Measurements from ENCODE around the gene HS2ST1.
"Not testable (repeated sequence)": the region's sequence is repeated elsewhere in the genome, so short reads cannot be mapped to it uniquely, and the experiment has no call there.

Gene HS2ST1

DNA sequence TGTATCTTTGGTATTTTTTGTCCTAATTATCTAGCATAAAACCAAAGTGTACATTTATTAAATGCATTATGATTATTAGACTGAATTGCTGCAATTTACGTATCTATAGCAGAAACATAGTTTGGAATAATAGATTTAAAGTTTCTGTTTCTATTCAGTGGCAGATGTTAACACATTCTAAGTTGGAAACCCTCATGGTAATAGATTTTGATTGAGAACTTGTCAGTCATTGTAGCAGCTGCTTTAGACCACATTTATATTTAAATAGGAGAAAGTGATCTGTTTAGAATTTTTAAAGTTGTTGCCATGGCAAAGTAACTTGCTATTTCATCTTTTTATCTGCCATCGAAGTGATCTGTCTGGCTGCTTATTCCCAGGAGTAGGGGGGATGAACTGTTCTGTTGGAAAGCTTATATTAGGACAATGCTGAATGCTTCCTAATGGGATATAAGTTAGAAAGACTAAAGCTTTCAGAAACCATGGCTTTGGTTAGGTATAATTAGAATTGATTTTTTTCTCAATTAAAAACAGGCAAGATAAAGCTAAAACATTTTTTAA lies 61.6 kb downstream of the HS2ST1 start:
- no peak for ATAC-seq

DNA sequence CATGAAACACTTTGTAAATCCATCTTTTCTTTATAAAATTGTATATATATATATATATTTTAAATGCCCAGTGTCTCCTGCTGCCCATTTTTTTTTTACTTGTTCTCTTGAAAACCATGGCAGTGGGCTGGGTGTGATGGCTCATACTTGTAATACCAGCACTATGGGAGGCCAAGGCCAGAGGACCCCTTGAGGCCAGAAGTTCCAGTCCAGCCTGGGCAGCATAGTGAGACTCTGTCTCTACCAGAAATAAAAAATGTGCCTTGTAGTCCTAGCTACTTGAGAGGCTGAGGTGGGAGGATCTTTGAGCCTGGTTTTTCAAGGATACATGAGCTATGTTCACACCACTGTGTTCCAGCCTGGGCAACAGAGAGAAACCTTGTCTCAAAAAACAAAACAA lies 62.2 kb downstream of the HS2ST1 start:
- no peak for ATAC-seq

DNA sequence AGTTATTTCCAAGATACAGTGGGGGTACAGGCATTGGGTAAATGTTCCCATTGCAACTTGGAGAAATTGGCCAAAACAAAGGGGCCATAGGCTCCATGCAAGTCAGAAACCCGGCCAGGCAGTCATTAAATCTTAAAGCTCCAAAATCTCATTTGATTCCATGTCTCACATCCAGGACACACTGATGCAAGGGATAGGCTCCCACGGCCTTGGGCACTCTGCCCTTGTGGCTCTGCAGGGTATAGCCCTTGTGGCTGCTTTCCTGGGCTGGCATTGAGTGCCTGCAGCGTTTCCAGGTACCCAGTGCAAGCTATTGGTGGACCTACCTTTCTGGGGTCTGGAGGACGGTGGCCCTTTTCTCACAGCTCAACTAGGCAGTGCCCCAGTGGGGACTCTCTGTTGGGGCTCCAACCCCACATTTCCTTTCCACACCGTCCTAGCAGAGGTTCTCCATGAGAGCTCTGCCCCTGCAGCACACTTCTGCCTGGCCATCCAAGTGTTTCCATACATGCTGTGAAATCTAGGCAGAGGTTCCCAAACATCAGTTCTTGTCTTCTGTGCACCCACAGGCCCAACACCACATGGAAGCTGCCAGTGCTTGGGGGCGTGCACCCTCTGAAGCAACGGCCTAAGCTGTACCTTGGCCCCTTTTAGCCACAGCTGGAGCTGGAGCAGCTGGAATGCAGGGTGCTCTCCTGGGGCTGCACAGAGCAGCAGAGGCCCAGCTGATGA lies 67.2 kb downstream of the HS2ST1 start:
- no peak for ATAC-seq

DNA sequence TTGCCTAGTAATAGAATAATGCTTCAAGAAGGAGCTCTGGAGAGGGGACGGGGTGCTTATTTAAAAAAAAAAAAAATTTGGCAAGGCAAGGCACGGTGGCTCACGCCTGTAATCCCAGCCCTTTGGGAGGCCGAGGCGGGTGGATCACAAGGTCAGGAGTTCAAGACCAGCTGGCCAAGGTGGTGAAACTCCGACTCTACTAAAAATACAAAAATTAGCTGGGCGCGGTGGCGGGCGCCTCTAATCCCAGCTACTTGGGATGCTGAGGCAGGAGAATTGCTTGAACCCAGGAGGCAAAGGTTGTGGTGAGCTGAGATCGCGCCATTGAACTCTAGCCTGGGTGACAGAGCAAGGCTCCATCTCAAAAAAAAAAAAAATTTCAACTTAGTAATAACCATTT lies 69.2 kb downstream of the HS2ST1 start:
- not testable (repeated sequence) for ATAC-seq

DNA sequence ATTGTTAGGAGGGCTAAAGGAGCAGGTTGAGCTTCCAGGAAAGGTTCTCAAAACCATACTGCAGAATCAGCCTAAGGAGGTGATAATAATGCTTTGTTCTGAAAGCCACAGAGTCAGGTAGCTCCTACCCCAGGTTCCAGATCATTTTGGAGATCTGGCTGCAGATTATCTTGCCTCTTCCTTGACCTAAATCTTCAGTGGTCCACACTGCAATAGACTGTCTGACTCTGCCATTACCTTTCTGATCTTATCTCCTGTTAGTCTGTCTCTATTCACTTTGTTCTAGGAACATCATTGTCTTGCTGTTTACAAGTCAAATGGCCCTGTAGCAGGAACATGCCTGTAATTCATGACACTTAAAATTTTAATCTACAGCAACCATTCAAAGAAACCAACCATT lies 73.0 kb downstream of the HS2ST1 start:
- no peak for ATAC-seq

DNA sequence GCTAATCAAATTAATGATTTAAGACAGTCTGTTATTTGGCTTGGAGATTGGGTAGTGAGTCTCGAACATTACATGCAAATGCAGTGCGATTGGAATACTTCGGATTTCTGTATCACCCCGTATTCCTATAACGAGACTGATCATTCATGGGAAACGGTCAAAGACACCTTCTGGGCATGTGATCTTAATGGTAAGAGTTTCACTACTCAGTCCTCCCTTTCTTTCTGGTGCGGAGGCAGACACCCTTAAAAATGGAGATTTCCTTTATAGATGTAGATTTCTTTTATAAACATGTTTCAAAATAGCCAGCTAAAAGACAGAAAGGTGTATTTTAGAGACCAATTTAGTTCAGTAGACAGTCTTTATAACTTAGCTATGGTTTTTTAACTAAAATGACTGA lies 74.4 kb downstream of the HS2ST1 start:
- ATAC-seq, result no peak

DNA sequence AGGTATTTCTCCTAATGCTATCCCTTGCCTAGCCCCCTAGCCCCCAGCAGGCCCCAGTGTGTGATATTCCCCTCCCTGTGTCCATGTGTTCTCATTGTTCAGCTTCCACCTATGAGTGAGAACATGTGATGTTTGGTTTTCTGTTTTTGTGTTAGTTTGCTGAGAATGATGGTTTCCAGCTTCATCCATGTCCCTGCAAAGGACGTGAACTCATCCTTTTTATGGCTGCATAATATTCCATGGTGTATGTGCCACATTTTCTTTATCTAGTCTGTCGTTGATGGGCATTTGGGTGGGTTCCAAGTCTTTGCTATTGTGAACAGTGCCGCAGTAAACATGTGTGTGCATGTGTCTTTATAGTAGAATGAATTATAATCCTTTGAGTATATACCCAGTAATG lies 75.3 kb downstream of the HS2ST1 start:
- not testable (repeated sequence) for ATAC-seq

DNA sequence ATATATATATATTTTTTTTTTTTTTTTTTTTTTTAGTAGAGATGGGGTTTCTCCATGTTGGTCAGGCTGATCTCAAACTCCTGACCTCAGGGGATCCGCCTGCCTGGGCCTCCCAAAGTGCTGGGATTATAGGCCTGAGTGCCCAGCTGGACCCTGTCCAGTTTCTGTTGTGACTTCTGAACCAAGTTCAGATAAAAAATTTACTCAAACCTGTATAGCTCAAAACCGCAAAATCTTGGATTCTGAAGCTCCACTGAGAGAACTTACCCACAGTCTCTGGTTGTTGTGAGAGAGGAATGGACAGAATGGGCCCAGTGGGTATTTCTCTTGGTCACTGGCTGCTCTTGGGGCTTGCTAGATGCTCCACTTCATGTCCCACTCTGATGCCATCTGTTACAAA lies 76.4 kb downstream of the HS2ST1 start:
- no peak for ATAC-seq

DNA sequence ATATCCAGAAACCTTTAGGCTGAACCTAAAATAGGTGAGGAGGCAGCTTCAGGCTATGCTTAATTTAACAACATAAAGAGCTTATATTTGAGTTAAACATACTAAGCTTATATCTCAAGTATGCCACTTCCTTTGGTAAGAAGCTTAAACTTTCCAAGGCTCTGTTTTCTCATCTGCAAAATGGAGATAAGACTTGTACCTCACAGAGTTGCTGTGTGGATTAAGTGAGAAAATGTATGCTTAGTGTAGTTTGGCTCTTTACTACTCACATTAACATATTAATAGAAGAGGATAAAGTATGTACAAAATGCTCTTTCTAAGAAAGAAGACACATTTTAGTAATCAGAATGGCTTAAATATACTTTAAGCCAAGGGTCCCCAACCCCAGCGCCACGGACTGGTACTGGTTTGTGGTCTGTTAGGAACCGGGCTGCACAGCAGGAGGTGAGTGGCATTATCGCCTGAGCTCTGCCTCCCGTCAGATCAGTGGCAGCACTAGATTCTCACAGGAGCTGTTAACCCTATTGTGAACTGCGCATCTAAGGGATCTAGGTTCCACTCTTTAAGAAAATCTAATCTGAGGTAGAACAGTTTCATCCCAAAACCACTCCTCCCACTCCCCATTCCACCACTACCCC lies 77.2 kb downstream of the HS2ST1 start:
- ATAC-seq, result no peak

DNA sequence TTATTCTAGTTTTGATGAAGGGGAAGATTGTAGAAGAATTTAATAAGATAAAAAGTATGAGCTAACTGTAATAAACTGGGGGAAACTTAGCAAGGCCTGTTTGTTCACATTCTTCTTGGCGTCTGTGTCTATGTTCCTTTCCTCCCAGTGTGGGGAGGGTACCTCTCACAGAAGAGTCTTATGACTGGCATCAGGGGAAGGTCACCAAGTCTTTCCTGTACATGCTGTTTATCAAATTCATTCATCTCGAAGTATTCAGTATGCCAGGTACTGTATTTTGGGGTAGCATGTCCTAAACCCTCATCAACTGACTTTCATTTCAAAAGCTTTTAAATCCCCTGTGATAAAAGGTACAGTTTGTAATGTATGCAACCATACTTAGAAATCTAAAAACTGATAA lies 78.4 kb downstream of the HS2ST1 start:
- no peak for ATAC-seq

DNA sequence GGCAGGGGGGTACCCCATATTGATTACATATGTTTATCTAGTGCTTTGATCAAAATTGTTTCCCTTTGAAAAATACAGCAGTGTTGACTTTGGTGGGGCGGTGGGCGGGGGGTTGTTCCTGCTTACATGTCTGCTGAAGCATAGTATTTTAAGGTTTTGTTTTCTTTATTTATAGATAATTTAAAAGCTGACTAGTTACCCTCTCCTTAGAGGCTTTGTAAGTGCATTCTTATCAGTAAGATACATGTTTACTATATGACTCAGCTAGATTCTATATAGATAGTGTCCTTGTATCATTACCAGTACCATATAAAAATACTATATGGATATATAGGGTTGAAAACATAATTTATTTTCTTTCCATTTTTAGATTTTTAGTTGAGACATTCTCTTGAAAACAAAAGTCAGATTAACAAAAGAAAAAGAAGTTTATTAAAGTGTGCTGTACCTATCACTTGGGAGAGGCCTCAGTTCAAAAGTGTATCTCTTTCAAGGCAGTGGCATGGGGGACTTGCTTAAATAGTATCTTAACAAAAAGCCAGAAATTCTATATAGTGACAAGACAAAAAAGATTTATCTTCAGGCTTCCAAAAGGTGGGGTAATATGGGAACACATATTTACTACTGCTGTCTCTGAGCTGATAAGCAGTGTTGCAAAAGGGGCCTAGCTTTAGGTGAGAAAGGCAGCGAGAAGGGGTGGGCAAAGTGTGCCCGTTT lies 79.0 kb downstream of the HS2ST1 start:
- ATAC-seq, result no peak

DNA sequence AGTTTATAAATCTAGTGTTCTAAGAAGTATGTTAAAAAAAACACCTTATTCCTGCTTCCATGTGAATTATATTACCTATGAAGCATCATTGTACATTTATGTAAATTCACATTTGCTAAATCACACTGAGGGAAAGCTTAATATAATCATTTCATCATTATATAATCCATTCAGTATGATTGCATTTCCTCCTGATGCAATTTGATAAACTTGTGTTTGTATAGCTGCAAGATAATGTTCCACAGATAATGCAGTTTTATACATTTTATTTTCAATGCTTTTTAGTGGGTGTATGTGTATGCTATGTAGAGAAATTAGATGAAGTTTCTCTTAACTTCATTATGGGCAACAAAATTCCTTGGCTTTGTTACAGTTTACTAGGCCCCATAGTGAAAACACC lies 79.6 kb downstream of the HS2ST1 start:
- no peak for ATAC-seq

DNA sequence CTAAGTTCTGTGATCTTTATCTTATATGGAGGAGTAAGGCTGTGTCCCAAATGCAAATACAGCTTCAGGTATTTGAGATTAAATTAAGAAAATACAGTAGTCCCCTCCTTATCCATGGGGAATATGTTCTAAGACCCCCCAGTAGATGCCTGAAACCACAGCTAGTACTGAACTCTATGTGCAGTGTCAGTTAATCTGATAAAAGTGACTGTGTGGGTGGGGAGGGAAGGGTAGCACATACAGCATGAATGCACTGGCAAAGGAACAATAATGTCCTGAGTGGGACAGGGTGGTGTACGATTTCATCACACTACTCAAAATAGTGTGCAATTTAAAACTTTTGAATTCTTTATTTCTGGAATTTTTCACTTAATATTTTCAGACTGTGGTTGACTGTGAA lies 83.1 kb downstream of the HS2ST1 start:
- no peak for ATAC-seq

DNA sequence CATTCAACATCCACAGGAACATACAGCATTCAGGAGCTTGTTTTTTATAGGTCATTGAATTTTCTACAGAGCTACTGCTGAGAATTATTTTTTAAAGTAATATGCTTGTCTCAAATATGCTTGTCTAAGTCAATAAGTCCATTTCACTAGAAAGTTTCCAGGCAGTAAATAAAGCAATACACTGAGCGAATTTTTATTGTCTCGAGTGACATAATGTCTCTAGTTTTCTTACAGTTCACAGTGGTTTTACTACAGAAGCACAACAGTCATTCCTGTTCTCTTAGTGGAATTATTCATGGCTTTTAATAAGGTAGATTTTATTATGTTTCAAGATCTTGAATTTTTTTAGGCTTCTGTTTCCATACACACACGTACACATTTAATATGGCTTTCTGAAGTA lies 83.8 kb downstream of the HS2ST1 start:
- peak in 1 of 2 donors; percentile 24 for ATAC-seq

DNA sequence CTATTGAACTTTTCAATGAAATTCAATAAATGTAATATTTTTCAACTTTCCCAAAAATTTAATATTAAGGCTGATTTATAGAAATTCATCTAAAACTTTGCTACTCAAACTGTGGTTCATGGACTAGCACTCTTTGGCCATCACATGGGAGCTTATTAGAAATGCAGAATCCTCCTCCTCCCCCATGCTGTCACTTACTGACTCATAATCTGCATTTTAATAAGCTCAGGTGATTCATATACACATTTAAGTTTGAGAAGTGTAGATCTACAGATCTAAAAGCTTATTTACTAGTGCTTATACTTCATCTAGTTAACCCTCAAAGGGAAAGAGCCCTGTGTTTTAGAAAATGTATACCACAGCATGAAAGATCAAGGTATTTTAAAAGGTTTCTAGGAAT lies 84.3 kb downstream of the HS2ST1 start:
- peak; percentile 68 to 80 for ATAC-seq

DNA sequence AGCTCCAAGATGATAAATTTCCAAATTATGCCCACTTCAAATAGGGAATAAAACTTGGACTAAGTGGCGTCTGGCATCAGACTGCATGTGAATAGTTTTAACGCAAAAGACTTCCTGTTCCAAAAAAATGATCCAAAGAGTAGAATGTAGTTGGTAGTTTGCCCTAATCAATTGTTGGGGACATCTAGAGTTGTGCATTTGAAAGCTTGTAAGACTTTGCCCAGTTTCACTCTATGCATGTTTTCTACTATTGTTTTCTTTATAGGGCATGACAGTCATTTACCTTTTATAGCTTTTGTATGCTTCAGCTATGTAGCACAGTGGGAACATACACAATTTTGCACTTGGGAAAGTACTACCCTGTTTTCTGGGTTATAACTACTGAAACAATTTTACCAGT lies 86.0 kb downstream of the HS2ST1 start:
- no peak for ATAC-seq

DNA sequence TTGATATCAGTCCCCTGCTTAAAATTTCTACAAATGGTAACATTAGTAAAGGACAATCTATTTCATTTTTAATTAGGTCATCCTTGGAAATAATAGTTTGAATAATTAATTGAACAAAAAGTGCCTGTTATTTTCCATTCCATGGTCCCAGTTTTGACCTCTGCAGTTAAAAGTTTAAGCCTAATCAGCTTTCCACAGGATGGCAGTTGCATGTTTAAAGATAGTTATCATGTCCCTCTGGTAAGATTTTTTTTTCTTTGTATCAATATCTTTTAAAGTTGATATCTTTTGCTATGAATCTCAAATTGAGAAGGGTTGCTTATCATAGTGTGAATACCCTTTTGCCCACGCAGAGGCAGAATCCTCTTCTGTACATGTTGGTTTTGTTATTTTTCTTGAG lies 90.4 kb downstream of the HS2ST1 start:
- no peak for ATAC-seq

DNA sequence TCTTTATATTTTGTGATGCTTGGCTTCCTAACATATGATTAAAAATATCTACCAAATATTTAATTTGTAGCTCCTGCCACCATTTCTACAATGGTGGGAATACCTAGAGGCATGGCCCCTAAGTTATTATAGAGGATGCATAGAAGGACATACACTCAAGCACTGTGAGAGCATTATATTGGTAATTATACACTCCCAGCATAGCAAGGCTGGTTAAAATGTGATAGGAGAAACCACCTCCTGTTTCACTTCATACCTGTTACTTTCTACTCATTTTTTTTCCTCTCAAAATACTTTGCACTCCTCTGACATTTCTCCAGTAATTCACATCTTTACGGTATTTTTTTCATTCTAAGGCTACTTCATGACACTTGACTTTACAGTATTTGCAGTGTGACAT lies 92.9 kb downstream of the HS2ST1 start:
- ATAC-seq, result no peak

DNA sequence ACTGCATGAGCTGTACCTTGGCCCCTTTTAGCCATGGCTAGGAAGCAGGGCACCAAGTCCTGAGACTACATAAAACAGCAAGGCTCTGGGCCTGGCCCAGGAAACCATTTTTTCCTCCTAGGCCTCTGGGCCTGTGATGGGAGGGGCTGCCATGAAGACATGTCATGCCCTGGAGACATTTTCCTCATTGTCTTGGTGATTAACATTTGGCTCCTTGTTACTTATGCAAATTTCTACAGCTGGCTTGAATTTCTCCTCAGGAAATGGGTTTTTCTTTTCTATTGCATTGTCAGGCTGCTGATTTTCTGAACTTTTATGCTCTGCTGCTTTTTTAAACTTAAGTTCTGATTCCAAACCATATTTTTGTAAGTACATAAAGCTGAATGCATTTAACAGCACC lies 99.0 kb downstream of the HS2ST1 start:
- not testable (repeated sequence) for ATAC-seq

DNA sequence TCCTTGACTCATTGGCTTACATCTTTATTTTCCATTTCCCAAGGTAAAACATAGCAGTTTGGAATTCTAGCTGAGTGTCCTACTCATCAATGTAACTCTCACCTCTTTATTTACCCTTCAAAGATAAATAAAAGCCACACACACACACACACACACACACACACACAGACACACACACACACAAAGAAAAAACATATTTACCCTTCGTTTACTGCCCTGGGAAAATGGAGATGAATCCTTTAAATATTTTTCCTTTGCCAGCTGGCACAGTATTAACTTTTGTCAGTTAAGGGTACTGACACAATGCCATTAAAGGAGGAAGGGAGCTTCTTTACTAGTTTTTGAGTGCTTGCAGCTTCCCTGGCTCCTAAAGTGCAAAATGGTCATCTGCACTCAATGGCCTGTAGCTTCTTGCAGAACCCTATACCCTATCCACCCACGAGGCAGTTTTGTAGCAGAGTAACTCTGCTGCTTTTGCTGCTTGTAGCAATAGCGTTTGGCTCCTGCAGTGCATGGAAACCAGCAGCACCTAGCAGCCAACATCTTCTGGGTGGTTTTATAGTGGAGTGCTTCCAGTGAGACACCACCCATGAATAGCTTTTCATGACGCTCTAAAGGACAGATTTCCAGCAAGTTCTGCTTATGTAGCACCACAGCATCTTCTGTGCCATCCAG lies 103.7 kb downstream of the HS2ST1 start:
- no peak for ATAC-seq

DNA sequence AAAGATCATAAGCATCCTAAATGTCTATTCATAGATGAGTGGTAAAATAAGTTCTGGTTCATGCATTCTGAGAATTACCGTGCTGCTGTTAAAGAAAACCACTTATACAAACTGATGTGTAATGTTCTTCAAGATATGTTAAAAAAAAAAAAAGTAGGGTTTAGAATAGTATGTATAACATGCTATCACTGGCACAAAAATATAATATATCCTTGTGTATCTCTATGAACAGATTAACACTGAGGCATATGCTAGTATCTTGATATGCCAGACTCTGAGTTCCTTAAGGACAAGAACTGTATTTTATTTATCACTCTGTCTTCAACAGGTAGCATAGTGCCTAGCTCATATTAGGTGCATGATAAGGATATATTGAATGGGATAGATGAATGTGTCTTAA lies 108.9 kb downstream of the HS2ST1 start:
- ATAC-seq, result no peak

DNA sequence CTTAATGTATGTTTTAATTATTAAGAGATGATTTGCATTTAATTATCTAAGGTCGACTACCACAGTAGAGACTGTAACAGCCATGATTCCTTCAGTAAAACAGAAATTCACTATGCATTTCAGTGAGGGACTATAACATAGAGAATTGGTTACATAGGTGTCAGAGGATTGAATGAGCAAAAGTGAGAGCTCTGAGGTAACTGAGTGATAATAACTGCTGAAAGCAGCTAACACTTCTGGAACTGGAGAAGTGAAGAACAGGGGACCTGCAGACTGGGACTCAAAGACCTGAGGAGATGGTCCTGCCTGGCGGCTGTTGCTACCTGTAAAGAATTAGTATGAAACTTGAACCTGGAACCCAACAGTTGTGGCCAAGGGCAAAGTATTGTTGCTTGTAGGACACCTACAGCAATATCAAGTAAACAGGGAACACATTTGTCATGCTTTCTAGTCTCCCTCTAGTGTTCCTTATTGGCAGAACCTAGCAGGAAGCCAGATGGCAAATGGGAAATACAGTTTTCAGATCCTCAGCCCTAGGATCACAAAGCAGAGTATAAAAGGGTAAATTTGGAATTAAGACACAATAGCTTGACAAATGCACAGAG lies 110.6 kb downstream of the HS2ST1 start:
- no peak for ATAC-seq

DNA sequence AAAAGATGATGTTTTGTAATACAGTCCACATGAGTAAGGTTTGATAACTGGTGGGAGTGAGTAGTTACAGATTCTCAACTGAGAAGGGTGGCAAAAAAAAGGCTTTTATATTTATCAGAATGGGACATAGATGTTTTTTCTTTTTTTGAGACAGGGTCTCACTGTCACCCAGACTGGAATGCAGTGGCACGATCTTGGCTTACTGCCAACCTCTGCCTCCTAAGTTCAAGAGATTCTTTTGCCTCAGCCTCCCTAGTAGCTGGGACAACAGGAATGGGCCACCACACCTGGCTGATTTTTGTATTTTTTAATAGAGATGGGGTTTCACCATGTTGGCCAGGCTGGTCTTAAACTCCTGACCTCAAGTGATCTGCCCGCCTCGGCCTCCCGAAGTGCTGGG lies 113.1 kb downstream of the HS2ST1 start:
- ATAC-seq, result not testable (repeated sequence)
